AG04450 (cell line): ENCODE results near the gene SLC39A5. TPM values are rescaled to one million over a fixed set of nuclear protein-coding genes. Genes with fewer than 3 reads are reported as not detected.

Source experiments
- CTCF ChIA-PET: fragments of 300-600, 350-600 bp; formaldehyde crosslinking; extraction: SDS; loops from one replicate; lab custom pipeline; 2022; ENCODE audit warnings: antibody characterized with exemption, inconsistent platforms; lab: Charles Lee
- POLR2A ChIA-PET: fragments of 350-600 bp; formaldehyde crosslinking; extraction: SDS; loops from one replicate; lab custom pipeline; 2021; ENCODE audit warnings: antibody characterized with exemption, inconsistent platforms; lab: Yijun Ruan, JAX
- DNase-seq: peaks from one replicate; pipeline ENCODE4 v3.0.0-alpha.2; 2011; ENCODE audit warnings: low read depth, low spot score
- H3K27ac ChIP-seq: one replicate; pipeline ENCODE4 v1.5.1; 2012; ENCODE audit warnings: low read depth, low read length, control low read depth
- H3K27me3 ChIP-seq: one replicate; pipeline ENCODE4 v1.6.0; 2012; ENCODE audit warnings: low read length; ENCODE audit not compliant: control insufficient read depth, insufficient read depth
- H3K4me3 ChIP-seq: 2 replicates; pipeline ENCODE4 v1.5.1; 2011; ENCODE audit warnings: mild to moderate bottlenecking, low read depth, low read length, control low read depth
- H3K9me3 ChIP-seq: 2 replicates; pipeline ENCODE4 v1.5.1; 2012; ENCODE audit warnings: low read length; ENCODE audit not compliant: control insufficient read depth, insufficient read depth
- polyA plus RNA-seq: library from polyadenylated mRNA; depleted of rRNA; stranded (reverse); fragments of >200 nt; gene quantifications from 2 replicates; pipeline ENCODE4 v1.2.3, GENCODE V29; 2011; rRNA removed
- TF ChIP-seq, protein P1 (sequence below): IDR thresholded peaks from 2 replicates; pipeline ENCODE4 v1.5.1; 2011; ENCODE audit warnings: low read depth, low read length, control low read depth, inconsistent platforms

Gene SLC39A5
- polyA plus RNA-seq, 1 experiment = not detected

DNA sequence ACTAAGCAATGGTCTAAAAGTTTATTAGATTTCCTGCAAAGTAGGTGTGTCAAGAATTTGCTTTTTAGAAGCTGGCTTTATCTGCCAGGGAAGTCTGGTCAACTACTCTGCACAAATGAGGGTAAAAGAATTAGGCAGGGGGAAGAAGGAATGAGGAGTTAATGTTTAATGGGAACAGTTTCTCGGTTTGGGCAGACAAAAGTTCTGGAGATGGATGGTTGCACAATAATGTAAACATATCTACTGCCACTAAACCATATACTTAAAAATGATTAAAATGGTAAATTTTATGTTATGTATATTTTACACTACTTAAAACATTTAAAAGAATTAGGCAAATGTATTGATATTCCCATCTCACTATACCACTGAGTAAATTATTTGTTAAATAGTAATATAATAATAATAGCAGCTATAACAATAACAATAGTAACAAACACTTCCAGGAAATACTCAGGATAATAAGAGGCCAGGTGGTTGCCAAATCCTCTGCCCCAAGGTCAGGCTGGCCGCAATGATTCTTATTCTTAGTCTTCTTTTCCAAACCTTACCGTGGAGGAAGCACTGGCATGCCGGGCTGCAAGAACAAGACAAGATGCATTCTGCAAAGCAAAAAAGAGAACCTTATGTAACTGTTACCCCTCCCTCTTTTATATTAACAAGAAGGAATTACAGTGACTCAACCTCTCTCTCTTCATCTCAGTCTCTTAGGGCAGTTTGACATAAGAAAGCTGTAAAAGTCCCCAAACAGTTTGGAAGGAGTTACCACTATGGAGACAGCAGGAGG, 56.4 kb downstream of the SLC39A5 start:
- Histone ChIP-seq H3K9me3 (no peaks in the 10 kb centered on the region), H3K4me3 (no peak overlapping the region), H3K27ac (no peak overlapping the region), H3K27me3 (no peaks in the 10 kb centered on the region)
- ChIA-PET CTCF (interaction anchor here (0.5 to 2.7 kb wide), 7 partner anchors 13 to 232 kb away, joined by 3 to 21 read pairs (median 5); partner anchors contain the start of gene PAN2), POLR2A (interaction anchor here (0.7 to 0.9 kb wide), 2 partner anchors 14 to 244 kb away, joined by 3 to 4 read pairs; partner anchors contain the start of gene CS)
- DNase-seq = no peak
- TF ChIP-seq, protein P1, sequence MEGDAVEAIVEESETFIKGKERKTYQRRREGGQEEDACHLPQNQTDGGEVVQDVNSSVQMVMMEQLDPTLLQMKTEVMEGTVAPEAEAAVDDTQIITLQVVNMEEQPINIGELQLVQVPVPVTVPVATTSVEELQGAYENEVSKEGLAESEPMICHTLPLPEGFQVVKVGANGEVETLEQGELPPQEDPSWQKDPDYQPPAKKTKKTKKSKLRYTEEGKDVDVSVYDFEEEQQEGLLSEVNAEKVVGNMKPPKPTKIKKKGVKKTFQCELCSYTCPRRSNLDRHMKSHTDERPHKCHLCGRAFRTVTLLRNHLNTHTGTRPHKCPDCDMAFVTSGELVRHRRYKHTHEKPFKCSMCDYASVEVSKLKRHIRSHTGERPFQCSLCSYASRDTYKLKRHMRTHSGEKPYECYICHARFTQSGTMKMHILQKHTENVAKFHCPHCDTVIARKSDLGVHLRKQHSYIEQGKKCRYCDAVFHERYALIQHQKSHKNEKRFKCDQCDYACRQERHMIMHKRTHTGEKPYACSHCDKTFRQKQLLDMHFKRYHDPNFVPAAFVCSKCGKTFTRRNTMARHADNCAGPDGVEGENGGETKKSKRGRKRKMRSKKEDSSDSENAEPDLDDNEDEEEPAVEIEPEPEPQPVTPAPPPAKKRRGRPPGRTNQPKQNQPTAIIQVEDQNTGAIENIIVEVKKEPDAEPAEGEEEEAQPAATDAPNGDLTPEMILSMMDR = no peak

Other genes starting within 250 kb of the SLC39A5 start
- gene SUOX, start 232.8 kb upstream of the SLC39A5 start, polyA plus RNA-seq = 21.0 and 22.8 TPM in 2 replicates
- 3.9 and 4.7 TPM in 2 replicates for gene IKZF4, start 209.0 kb upstream of the SLC39A5 start, polyA plus RNA-seq
- gene RPS26, start 188.1 kb upstream of the SLC39A5 start, polyA plus RNA-seq = 348 and 382 TPM in 2 replicates
- gene ERBB3, start 149.9 kb upstream of the SLC39A5 start, polyA plus RNA-seq = 1.7 and 2.1 TPM in 2 replicates
- gene PA2G4, start 125.5 kb upstream of the SLC39A5 start, polyA plus RNA-seq = 169 and 223 TPM in 2 replicates
- 7,461 and 7,686 TPM in 2 replicates for gene RPL41, start 113.4 kb upstream of the SLC39A5 start, polyA plus RNA-seq
- 1.5 and 1.9 TPM in 2 replicates for gene ZC3H10, start 111.8 kb upstream of the SLC39A5 start, polyA plus RNA-seq
- gene ESYT1, start 101.8 kb upstream of the SLC39A5 start, polyA plus RNA-seq = 127 and 140 TPM in 2 replicates
- 118 and 124 TPM in 2 replicates for gene MYL6B, start 77.5 kb upstream of the SLC39A5 start, polyA plus RNA-seq
- 5,661 and 5,957 TPM in 2 replicates for gene MYL6, start 71.7 kb upstream of the SLC39A5 start, polyA plus RNA-seq
- gene SMARCC2, start 40.6 kb upstream of the SLC39A5 start, polyA plus RNA-seq = 90.2 and 101 TPM in 2 replicates
- 97.2 and 123 TPM in 2 replicates for gene RNF41, start 8.1 kb upstream of the SLC39A5 start, polyA plus RNA-seq
- gene NABP2, start 5.7 kb upstream of the SLC39A5 start, polyA plus RNA-seq = 46.9 and 52.5 TPM in 2 replicates
- gene ANKRD52, start 28.3 kb downstream of the SLC39A5 start, polyA plus RNA-seq = 16.0 and 20.2 TPM in 2 replicates
- 12.1 and 15.6 TPM in 2 replicates for gene COQ10A, start 36.9 kb downstream of the SLC39A5 start, polyA plus RNA-seq
- gene CS, start 70.3 kb downstream of the SLC39A5 start, polyA plus RNA-seq = 167 and 173 TPM in 2 replicates
- 186 and 194 TPM in 2 replicates for gene CNPY2, start 85.9 kb downstream of the SLC39A5 start, polyA plus RNA-seq
- gene PAN2, start 103.9 kb downstream of the SLC39A5 start, polyA plus RNA-seq = 18.5 and 22.2 TPM in 2 replicates
- gene IL23A, start 108.8 kb downstream of the SLC39A5 start, polyA plus RNA-seq = 0.19 TPM in 1 of 2 replicates, not detected in the other
- 179 and 193 TPM in 2 replicates for gene STAT2, start 130.1 kb downstream of the SLC39A5 start, polyA plus RNA-seq
- not detected in 2 replicates for gene APOF, start 132.8 kb downstream of the SLC39A5 start, polyA plus RNA-seq
- 2.0 and 3.3 TPM in 2 replicates for gene TIMELESS, start 219.4 kb downstream of the SLC39A5 start, polyA plus RNA-seq
- gene MIP, start 224.6 kb downstream of the SLC39A5 start, polyA plus RNA-seq = not detected in 2 replicates
- 2.0 TPM in 2 replicates for gene SPRYD4, start 238.5 kb downstream of the SLC39A5 start, polyA plus RNA-seq